Uterus (tissue), 4 donors: ENCODE data around the gene GJA10. TPM values are rescaled to one million over a fixed set of nuclear protein-coding genes. Genes with fewer than 3 reads are reported as not detected.
"Not testable (repeated sequence)": the region's sequence is repeated elsewhere in the genome, so short reads cannot be mapped to it uniquely, and the experiment has no call there.

Experiments used
- DNase-seq, 2 donors: peaks; one replicate each; pipeline ENCODE4 v3.0.0-alpha.2; 2019 to 2020
- H3K27ac ChIP-seq, 2 donors: fragments of 200-600 bp; sonication (generic); 1 replicate in 1 of 2; 2 replicates in 1 of 2; pipeline ENCODE4 v1.5.1; 2016 to 2018
- H3K27me3 ChIP-seq, 2 donors: fragments of 200-600 bp; sonication (generic); one replicate each; pipeline ENCODE4 v1.5.1; 2018 to 2019; ENCODE audit warnings: control low read depth in 1 of 2
- H3K36me3 ChIP-seq, 2 donors: fragments of 200-600 bp; sonication (generic); one replicate each; pipeline ENCODE4 v1.5.1; 2019; ENCODE audit warnings: control low read depth in 1 of 2
- H3K4me1 ChIP-seq, 2 donors: fragments of 200-600 bp; sonication (generic); one replicate each; pipeline ENCODE4 v1.5.1; 2018 to 2019; ENCODE audit warnings: control low read depth in 1 of 2
- H3K4me3 ChIP-seq, 2 donors: fragments of 200-600 bp; sonication (generic); 1 replicate in 1 of 2; 2 replicates in 1 of 2; pipeline ENCODE4 v1.5.1; 2018 to 2019; ENCODE audit warnings: mild to moderate bottlenecking in 1 of 2
- H3K9me3 ChIP-seq, 2 donors: fragments of 200-600 bp; sonication (generic); one replicate each; pipeline ENCODE4 v1.5.1; 2019; ENCODE audit warnings: control low read depth in 1 of 2
- POLR2A ChIP-seq, 2 donors: fragments of 450-650 bp; IDR thresholded peaks; one replicate each; pipeline ENCODE4 v1.6.1; 2016; ENCODE audit warnings: antibody characterized with exemption in 2 of 2, mild to moderate bottlenecking in 1 of 2, moderate library complexity in 1 of 2
- intact Hi-C: fragments of 100-400 bp; cut with DNase I; formaldehyde crosslinking; loops from one replicate; pipeline ENCODE4 v1.15.1; 2023; ENCODE audit warnings: low total_unique reads
- total RNA-seq, 4 donors: library from RNA; depleted of rRNA in 3 of 4; stranded (reverse); fragments of >200 nt in 3 of 4; gene quantifications; one replicate each; pipeline versions ENCODE4 v1.1.0 to v1.2.4, GENCODE V29; 2014 to 2023
- TF ChIP-seq, protein P1 (sequence below), 4 experiments: fragments of 200-600 bp in 2 of 4; fragments of 450-650 bp in 2 of 4; sonication (generic) in 2 of 4; IDR thresholded peaks; one replicate each; pipeline ENCODE4 v1.5.1; 2016 to 2019; ENCODE audit warnings: antibody characterized with exemption in 4 of 4, mild to moderate bottlenecking in 2 of 4, moderate library complexity in 1 of 4
- donor health status: DM: yes; HTN: yes; CAD: no.

Gene GJA10
- total RNA-seq, 4 donors from 2014 or later = not detected

- H3K4me1 ChIP-seq = no peaks in the 10 kb centered on the region
- H3K36me3 ChIP-seq = no peaks in the 10 kb centered on the region
- no peak for DNase-seq
- no peak overlapping the region for H3K4me3 ChIP-seq
- H3K27ac ChIP-seq = no peak overlapping the region
- TF ChIP-seq, protein P1, sequence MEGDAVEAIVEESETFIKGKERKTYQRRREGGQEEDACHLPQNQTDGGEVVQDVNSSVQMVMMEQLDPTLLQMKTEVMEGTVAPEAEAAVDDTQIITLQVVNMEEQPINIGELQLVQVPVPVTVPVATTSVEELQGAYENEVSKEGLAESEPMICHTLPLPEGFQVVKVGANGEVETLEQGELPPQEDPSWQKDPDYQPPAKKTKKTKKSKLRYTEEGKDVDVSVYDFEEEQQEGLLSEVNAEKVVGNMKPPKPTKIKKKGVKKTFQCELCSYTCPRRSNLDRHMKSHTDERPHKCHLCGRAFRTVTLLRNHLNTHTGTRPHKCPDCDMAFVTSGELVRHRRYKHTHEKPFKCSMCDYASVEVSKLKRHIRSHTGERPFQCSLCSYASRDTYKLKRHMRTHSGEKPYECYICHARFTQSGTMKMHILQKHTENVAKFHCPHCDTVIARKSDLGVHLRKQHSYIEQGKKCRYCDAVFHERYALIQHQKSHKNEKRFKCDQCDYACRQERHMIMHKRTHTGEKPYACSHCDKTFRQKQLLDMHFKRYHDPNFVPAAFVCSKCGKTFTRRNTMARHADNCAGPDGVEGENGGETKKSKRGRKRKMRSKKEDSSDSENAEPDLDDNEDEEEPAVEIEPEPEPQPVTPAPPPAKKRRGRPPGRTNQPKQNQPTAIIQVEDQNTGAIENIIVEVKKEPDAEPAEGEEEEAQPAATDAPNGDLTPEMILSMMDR (IDR thresholded peaks at IDR 0.05) = no peak
- TF ChIP-seq POLR2A (IDR thresholded peaks at IDR 0.05) = no peak
- peaks cover 0 to 10% of the 10 kb centered on the region in 2 donors for H3K27me3 ChIP-seq
- H3K9me3 ChIP-seq = no peaks in the 10 kb centered on the region
- intact Hi-C loops = no loop called here
These were observed 6.7 kb upstream of the GJA10 start for GRCh38 chr6:89887452-89888137.

DNA sequence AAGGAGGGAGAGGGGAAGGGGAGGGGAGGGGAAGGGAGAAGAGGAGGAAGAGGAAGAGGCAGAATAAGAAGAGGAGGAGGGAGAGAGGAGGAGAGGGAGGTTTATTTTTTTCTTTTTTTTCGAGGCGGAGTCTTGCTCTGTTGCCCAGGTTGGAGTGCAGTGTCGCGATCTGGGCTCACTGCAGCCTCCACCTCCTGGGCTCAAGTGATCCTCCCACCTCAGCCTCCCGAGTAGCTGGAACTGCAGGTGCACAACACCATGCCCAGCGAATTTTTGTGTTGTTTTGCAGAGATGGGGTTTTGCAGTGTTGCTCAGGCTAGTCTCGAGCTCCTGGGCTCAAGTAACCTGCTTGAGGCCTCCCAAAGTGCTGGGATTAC, 6.1 kb upstream of the GJA10 start:
- H3K4me1 ChIP-seq = no peaks in the 10 kb centered on the region
- H3K9me3 ChIP-seq = no peaks in the 10 kb centered on the region
- H3K36me3 ChIP-seq = no peaks in the 10 kb centered on the region
- TF ChIP-seq POLR2A (IDR thresholded peaks at IDR 0.05) = no peak
- TF ChIP-seq, protein P1 (IDR thresholded peaks at IDR 0.05) = no peak
- no peak for DNase-seq
- H3K27me3 ChIP-seq = peaks cover 0 to 10% of the 10 kb centered on the region in 2 donors
- H3K27ac ChIP-seq = no peak overlapping the region
- H3K4me3 ChIP-seq = no peak overlapping the region
- intact Hi-C loops = no loop called here

DNA sequence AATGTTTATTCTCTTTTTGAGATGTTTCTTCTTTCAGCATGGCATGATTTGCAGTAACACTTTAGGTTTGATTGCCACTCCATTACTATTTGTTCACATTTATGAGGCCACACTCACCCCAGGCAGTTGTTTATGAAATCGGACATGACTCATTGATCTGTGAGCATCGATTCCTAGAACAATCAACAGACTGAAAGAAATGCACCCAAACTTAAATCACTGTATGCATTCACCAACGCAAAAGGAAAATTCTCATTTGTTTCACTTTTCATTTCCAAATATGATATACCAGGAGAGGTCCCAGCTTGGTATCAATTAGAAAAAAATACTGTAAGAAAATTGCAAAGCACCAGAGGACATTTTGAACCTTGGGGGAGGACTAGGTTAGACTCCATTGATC, 5.4 kb upstream of the GJA10 start:
- no peaks in the 10 kb centered on the region for H3K36me3 ChIP-seq
- intact Hi-C loops = no loop called here

DNA sequence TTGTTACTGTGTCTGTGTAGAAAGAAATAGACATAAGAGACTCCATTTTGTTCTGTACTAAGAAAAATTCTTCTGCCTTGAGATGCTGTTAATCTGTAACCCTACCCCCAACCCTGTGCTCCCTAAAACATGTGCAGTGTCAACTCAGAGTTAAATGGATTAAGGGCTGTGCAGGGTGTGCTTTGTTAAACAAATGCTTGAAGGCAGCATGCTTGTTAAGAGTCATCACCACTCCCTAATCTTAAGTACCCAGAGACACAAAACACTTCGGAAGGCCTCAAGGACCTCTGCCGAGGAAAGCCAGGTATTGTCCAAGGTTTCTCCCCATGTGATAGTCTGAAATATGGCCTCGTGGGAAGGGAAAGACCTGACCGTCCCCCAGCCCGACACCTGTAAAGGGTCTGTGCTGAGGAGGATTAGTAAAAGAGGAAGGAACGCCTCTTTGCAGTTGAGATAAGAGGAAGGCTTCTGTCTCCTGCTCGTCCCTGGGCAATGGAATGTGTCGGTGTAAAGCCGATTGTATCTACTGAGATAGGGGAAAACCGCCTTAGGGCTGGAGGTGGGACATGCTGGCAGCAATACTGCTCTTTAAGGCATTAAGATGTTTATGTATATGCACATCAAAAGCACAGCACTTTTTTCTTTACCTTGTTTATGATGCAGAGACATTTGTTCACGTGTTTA, 3.3 kb upstream of the GJA10 start:
- DNase-seq, H3K9me3 ChIP-seq, H3K4me3 ChIP-seq, H3K36me3 ChIP-seq, H3K27ac ChIP-seq, intact Hi-C loops, H3K4me1 ChIP-seq: not testable (repeated sequence)
- peaks cover 0 to 10% of the 10 kb centered on the region in 2 donors for H3K27me3 ChIP-seq

More for the DNA sequence above, 5.4 kb upstream of the GJA10 start:
- Histone ChIP-seq H3K4me1 (no peaks in the 10 kb centered on the region), H3K27me3 (peaks cover 0 to 10% of the 10 kb centered on the region in 2 donors), H3K27ac (no peak overlapping the region), H3K9me3 (no peaks in the 10 kb centered on the region), H3K4me3 (no peak overlapping the region)
- TF ChIP-seq, protein P1 (IDR thresholded peaks at IDR 0.05) = no peak
- TF ChIP-seq POLR2A (IDR thresholded peaks at IDR 0.05) = no peak
- no peak for DNase-seq

DNA sequence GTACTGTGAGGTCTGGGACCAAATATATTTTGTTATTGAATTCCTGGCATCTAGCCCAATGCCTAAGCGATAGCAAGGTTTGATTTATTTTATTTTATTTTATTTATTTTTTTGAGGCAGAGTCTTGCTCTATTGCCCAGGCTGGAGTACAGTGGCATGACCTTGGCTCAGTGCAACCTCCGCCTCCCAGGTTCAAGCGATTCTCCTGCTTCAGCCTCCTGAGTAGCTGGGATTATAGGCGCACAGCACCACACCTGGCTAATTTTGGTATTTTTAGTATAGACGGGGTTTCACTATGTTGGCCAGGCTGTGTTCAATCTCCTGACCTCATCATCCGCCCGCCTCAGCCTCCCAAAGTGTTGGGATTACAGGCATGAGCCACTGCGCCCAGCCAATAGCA, 1.7 kb upstream of the GJA10 start:
- H3K4me3 ChIP-seq, intact Hi-C loops, H3K4me1 ChIP-seq, DNase-seq, H3K27ac ChIP-seq, H3K36me3 ChIP-seq, H3K9me3 ChIP-seq: not testable (repeated sequence)
- H3K27me3 ChIP-seq = peaks cover 0 to 10% of the 10 kb centered on the region in 2 donors

DNA sequence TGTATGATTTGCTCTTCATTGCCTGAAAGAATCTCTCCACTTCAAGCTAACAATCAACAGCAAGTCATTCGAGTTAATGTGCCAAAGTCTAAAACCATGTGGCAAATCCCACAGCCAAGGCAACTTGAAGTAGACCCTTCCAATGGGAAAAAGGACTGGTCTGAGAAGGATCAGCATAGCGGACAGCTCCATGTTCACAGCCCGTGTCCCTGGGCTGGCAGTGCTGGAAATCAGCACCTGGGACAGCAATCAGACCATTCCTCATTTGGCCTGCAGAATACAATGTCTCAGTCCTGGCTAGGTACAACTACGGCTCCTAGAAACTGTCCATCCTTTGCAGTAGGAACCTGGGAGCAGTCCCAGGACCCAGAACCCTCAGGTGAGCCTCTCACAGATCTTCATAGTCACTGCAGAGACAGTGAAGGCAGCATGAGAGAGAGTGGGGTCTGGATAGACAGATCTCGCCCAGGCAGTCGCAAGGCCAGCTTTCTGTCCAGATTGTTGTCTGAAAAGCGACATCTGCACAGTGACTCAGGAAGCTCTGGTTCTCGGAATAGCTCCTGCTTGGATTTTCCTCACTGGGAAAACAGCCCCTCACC, 1.1 kb downstream of the GJA10 start:
- H3K36me3 ChIP-seq = no peaks in the 10 kb centered on the region
- no peaks in the 10 kb centered on the region for H3K9me3 ChIP-seq
- intact Hi-C loops = no loop called here
- no peak overlapping the region for H3K4me3 ChIP-seq
- no peak overlapping the region for H3K27ac ChIP-seq
- no peaks in the 10 kb centered on the region for H3K4me1 ChIP-seq
- TF ChIP-seq, protein P1 (IDR thresholded peaks at IDR 0.05) = no peak
- TF ChIP-seq POLR2A (IDR thresholded peaks at IDR 0.05) = no peak
- DNase-seq = no peak
- no peaks in the 10 kb centered on the region for H3K27me3 ChIP-seq

- H3K9me3 ChIP-seq, H3K27me3 ChIP-seq, H3K36me3 ChIP-seq, H3K4me1 ChIP-seq, H3K27ac ChIP-seq, DNase-seq, H3K4me3 ChIP-seq, intact Hi-C loops: not testable (repeated sequence)
These were observed 16.0 kb downstream of the GJA10 start for GRCh38 chr6:89910001-89910901.
